Pulmonary artery endothelial cell (primary cell): Measurements from ENCODE around the gene TCOF1. TPM values are rescaled to one million over a fixed set of nuclear protein-coding genes. Genes with fewer than 3 reads are reported as not detected.

Source experiments
- DNase-seq: peaks from one replicate; pipeline ENCODE4 v3.0.0-alpha.2; 2011; ENCODE audit warnings: low read depth, low spot score
- total RNA-seq: library from RNA; depleted of rRNA; stranded (reverse); fragments of >200 nt; gene quantifications from 2 replicates; pipeline ENCODE4 v1.2.3, GENCODE V29; 2014

The TCOF1 gene
- total RNA-seq, 1 donor from 2014 or later, result 20.0 TPM

GRCh38 chr5:150386024-150386855, 28.7 kb downstream of the TCOF1 start:
- DNase-seq, result no peak

- DNase-seq, result no peak
These were observed 32.2 kb downstream of the TCOF1 start for GRCh38 chr5:150389531-150390266.

GRCh38 chr5:150391064-150391834, 33.8 kb downstream of the TCOF1 start:
- no peak for DNase-seq

GRCh38 chr5:150391986-150392385, 34.5 kb downstream of the TCOF1 start:
- no peak for DNase-seq

- no peak for DNase-seq
These were observed 35.2 kb downstream of the TCOF1 start for GRCh38 chr5:150392680-150393079.

DNA sequence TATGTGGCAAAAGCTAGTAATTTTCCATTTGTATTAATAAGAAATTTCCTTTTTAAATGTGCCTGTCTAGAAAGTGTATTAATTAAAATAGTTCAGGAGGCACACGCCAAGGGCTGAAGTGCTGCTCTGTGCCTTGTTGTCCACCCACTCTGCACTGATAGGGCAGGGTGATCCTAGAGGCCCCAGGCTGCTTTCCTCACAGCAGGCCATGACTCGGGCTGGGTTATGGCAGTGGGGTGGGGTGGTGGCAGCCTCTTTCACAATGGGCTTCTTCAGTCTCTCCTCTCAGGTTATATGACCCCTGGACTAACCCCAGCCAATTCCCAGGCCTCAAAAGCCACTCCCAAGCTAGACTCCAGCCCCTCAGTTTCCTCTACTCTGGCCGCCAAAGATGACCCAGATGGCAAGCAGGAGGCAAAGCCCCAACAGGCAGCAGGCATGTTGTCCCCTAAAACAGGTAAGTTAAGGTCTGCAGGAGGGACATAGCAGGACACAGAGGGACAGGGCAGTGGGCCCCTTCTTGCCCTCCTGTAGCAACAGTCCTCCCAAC, 35.7 kb downstream of the TCOF1 start:
- DNase-seq, result no peak

- DNase-seq, result peak; percentile 24
These were observed 36.6 kb downstream of the TCOF1 start for GRCh38 chr5:150394131-150394530.

- no peak for DNase-seq
These were observed 37.6 kb downstream of the TCOF1 start for GRCh38 chr5:150394912-150395687.

DNA sequence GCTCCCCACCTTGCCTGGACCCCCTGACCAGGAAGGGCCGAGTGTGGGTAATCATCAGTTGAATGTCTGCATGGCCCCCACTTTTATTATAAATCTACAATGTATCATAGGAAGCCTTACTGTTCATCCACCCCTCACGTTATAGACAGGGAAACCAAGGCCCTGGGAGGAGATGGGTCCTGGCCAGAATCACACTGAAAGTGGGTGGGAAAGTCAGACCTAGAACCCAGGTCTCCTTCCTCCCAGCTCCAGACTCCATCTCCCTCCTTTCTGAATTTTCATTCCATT, 38.1 kb downstream of the TCOF1 start:
- DNase-seq, result no peak

DNA sequence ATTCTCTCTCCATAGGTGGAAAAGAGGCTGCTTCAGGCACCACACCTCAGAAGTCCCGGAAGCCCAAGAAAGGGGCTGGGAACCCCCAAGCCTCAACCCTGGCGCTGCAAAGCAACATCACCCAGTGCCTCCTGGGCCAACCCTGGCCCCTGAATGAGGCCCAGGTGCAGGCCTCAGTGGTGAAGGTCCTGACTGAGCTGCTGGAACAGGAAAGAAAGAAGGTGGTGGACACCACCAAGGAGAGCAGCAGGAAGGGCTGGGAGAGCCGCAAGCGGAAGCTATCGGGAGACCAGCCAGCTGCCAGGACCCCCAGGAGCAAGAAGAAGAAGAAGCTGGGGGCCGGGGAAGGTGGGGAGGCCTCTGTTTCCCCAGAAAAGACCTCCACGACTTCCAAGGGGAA, 38.8 kb downstream of the TCOF1 start:
- no peak for DNase-seq

- no peak for DNase-seq
These were observed 39.8 kb downstream of the TCOF1 start for GRCh38 chr5:150397146-150397781.

DNA sequence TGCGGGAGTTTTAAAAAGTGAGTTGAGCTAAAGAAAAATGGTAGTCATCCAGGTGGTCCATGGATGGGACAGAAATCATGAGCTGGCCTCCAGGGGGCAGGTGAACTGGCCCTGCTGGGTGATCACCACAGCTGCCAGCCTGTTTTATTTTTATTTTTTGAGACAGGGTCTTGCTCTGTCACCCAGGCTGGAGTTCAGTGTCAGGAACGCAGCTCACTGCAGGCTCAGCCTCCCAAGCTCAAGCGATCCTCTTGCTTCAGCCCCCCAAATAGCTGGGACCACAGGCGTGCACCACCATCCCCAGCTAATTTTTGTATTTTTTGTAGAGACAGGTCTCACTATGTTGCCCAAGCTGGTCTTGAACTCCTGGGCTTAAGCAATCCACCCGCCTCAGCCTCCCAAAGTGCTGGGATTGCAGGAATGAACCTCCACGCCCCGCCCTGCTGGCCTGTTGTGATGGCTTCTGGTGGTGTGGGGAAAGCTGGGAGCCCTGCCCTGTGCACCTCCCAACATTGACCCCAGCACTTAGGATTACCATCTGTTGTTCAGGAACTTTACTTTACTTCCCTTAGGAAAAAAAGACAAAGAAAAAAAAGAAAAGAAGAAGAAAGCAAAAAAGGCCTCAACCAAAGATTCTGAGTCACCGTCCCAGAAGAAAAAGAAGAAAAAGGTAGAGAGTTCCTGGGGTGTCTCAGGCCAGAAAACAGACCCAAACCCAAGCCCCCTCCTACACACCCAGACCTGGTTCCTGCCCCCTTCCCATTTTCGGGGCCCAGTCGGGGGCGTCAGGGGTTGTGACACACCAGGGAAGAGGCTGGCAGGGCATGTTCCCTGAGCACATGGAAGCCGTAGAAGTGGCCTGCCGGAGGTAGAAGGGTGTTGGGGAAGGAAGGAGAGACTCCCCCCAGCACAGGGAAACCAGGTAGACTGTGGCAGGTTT, 40.6 kb downstream of the TCOF1 start:
- DNase-seq, result no peak

- no peak for DNase-seq
These were observed 41.4 kb downstream of the TCOF1 start for GRCh38 chr5:150398722-150399523.

DNA sequence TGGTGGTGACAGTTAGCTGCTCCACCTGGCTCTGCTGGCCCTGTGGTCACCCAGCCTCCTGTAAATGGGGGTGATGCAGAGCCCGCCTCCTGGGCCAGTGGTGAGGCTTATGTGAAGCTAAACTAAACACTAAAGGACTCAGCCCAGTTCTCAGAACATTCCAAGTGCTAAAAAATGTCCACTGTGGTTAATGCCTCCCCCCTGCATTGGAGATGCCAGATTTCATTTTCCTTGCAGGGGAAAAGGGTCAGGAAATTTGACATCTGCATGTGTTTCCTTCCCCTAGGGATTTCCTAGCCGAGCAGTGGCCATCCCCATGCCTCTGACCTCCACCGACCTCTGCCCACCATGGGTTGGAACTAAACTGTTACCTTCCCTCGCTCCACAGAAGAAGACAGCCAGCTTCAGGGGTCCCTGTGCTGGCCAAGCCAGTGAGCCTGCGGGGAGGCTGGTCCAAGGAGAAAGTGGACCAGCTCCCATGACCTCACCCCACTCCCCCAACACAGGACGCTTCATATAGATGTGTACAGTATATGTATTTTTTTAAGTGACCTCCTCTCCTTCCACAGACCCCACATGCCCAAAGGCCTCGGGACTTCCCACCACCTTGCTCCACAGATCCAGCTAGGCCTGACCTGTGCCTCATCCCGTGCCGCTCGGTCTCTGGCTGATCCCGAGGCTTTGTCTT, 42.2 kb downstream of the TCOF1 start:
- DNase-seq, result no peak

GRCh38 chr5:150400316-150401075, 43.0 kb downstream of the TCOF1 start:
- DNase-seq, result no peak

- no peak for DNase-seq
These were observed 43.5 kb downstream of the TCOF1 start for GRCh38 chr5:150401076-150401375.

DNA sequence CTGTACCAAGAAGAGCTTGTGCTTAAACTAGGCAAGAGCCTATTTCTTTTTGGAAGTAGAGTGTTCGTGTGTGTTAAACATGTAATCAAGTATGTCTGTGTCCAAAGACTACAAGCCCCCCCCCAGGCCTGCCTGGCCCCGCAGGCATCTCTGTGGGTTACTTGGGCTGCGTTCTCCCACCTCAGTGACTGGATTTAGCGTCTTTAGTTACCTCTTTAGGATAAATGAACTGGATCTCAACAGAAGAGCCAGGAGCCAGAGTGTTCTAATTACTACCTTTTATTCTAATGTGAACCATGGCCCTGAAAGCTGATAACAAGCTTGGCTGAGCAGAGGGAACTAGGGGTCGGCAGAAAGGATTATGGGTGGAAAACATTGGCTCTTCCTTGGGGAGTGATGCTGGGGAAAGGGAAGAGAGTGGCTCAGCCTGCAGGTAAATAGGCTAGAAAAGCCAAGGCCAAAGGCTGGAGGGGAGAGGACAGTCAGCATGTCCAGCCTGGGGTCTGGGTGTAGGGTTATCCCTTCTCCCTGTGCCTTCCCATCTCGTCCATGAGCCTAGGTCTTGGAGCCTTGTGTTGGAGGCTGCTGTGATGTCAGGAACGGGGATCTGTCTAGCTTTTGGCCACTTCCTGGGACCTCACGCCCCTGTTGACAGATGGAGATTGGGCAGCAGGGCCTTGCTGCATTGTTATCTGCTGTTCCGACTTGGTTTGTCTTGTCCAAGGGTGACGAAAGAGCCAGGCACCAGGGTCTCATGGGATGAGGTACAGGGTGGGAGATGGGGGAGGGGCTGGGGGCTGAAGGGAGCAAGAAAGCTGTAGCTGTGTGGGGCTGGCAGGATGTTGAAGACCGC, 44.1 kb downstream of the TCOF1 start:
- no peak for DNase-seq
